ENCODE data around the gene GANAB.

The GANAB gene

DNA sequence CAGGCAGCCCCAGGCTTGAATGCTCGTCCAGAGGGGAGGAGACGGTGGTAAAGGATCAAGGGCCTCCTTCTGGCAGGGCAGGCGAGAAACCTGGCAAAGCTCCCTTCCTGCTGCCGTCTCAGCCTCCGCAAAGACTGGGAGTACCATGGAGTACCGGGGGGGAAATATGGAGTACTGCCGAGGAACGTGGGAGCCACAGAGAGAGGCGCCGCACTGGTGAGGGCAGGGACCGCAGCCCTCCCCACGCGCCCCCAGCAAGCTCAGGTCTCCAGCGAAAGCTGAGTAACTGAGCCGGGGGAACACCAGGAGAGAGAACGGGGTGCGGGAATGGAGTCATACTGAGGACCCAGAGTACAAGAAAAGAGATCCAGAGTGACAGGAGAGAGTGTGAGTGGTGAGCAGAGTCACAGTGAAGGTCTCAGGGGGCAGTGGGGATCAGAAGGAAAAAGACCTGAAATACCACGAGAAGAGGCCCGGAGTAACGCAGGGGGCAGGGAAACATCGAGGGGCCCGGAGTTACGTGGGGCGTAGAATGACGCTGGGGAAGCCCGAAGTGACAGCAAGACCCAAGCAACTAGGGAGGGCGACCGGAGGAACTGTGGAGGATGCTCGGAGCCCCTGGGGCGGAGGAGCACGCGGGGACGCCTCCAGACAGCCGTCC, 34.6 kb downstream of the GANAB start:
- TF ChIP-seq TARDBP (IDR thresholded peaks at IDR 0.05), result no peak
- TF ChIP-seq, protein P1, sequence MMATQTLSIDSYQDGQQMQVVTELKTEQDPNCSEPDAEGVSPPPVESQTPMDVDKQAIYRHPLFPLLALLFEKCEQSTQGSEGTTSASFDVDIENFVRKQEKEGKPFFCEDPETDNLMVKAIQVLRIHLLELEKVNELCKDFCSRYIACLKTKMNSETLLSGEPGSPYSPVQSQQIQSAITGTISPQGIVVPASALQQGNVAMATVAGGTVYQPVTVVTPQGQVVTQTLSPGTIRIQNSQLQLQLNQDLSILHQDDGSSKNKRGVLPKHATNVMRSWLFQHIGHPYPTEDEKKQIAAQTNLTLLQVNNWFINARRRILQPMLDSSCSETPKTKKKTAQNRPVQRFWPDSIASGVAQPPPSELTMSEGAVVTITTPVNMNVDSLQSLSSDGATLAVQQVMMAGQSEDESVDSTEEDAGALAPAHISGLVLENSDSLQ (IDR thresholded peaks at IDR 0.05), result no peak
- no peak for TF ChIP-seq SP1 (IDR thresholded peaks at IDR 0.05)
- TF ChIP-seq ZNF384 (IDR thresholded peaks at IDR 0.05), result no peak
- no peak for TF ChIP-seq ELF4 (IDR thresholded peaks at IDR 0.05)
- TF ChIP-seq SUZ12 (IDR thresholded peaks at IDR 0.05), result no peak
- TF ChIP-seq LEF1 (IDR thresholded peaks at IDR 0.05; ENCODE audit: borderline replicate concordance), result no peak
- TF ChIP-seq ARNT (IDR thresholded peaks at IDR 0.05), result no peak
- TF ChIP-seq HDGF (IDR thresholded peaks at IDR 0.05; ENCODE audit: borderline replicate concordance), result no peak
- no peak for TF ChIP-seq FOXA1 (IDR thresholded peaks at IDR 0.05)
- TF ChIP-seq FOXM1 (IDR thresholded peaks at IDR 0.05; ENCODE audit: borderline replicate concordance), result no peak
- TF ChIP-seq CTBP1 (IDR thresholded peaks at IDR 0.05; ENCODE audit: borderline replicate concordance), result no peak
- TF ChIP-seq FOXK2 (IDR thresholded peaks at IDR 0.05), result no peak
- no peak for DNase-seq (ENCODE audit: extremely low spot score)
- POLR2A ChIA-PET, result interaction anchor here (0.6 to 3.0 kb wide), 15 partner anchors 10 to 229 kb away, joined by 3 to 21 read pairs (median 5); partner anchors contain the start of genes B3GAT3, C11orf98, CSKMT and GANAB
- CTCF ChIA-PET, result interaction anchor here (0.5 to 1.8 kb wide), 12 partner anchors 8 to 458 kb away, joined by 3 to 16 read pairs (median 4); partner anchors contain the start of genes MTA2 and TUT1

DNA sequence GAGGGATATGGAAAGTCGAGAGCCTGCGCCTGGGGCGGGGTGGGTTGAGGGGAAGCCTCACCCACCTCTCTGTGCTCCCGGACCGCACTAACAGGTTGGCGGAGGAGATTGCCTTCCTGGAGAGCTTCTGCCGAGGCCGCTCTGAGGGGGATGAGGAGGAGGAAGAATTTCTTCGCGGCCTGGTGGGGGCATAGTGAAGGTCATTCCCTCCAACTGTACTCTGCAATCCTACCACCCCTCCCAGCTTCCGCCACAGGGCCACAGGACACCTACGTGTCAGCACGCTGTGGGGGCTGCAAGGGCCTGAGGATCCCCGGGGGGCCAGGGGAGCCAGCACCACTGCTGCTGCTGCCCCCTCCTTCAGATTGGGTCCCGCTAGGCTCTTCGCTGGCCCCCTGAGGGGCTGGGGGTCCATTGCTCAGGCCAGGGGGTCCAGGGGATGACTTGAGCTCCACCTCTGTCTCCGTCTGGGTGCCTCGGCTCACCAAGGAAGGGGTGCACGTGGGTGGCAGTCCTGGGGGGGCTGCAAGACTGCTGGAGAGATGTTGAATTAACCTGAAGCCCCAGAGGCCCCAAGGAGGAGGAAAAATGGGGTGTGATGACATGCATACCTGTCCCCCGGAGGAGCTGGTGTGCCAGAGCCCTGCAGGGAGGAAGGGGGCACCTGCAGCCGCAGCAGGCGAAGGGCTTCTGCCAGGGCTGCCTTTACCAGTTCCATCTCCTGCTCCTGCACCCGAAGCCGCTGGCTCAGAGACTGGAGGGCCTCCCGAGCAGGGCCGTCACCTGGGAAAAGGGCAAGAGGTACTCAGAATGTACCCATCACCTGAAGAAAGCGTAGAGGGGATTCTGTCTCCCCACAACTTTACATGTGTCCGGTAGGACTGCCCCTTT, 35.4 kb downstream of the GANAB start:
- ChIA-PET CTCF (interaction anchor here (0.5 to 1.8 kb wide), 12 partner anchors 9 to 459 kb away, joined by 3 to 16 read pairs (median 4); partner anchors contain the start of genes MTA2 and TUT1), POLR2A (interaction anchor here (0.9 to 3.0 kb wide), 16 partner anchors 9 to 230 kb away, joined by 3 to 21 read pairs (median 6); partner anchors contain the start of genes B3GAT3, C11orf98, CSKMT and GANAB)

DNA sequence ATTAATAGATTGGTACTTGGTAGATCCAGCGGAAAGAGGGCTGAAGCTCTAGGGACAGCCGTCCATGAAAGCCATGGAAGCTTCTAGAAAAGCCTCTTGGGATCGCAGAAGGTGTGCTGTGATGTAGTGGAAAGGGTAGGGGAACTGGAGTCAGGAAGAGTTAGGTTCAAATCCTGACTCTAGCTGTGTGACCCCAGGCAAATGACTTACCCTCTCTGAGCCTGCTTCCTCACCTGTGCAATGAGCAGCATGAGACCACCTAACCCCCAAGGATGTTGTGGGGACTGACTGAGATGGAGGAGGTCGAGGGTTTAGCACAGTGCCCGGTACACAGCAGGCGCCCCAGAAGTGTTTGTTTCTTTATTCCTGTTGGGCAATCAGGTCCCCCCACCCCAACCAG, 36.0 kb downstream of the GANAB start:
- DNase-seq (ENCODE audit: extremely low spot score), result no peak
- POLR2A ChIA-PET, result interaction anchor here (0.9 to 2.3 kb wide), 5 partner anchors 10 to 79 kb away, joined by 3 to 10 read pairs (median 8); partner anchors contain the start of genes GANAB, LRRN4CL and TUT1
- TF ChIP-seq SUZ12 (IDR thresholded peaks at IDR 0.05), result no peak
- TF ChIP-seq FOXK2 (IDR thresholded peaks at IDR 0.05), result no peak
- no peak for TF ChIP-seq HDGF (IDR thresholded peaks at IDR 0.05; ENCODE audit: borderline replicate concordance)
- TF ChIP-seq TARDBP (IDR thresholded peaks at IDR 0.05), result no peak
- no peak for TF ChIP-seq CTBP1 (IDR thresholded peaks at IDR 0.05; ENCODE audit: borderline replicate concordance)
- no peak for TF ChIP-seq ELF4 (IDR thresholded peaks at IDR 0.05)
- TF ChIP-seq FOXM1 (IDR thresholded peaks at IDR 0.05; ENCODE audit: borderline replicate concordance), result 0 out of 2 replicates have a peak, but pooled peaks have one; percentile 10
- TF ChIP-seq SP1 (IDR thresholded peaks at IDR 0.05), result no peak
- CTCF ChIA-PET, result interaction anchor here (1.0 to 1.8 kb wide), 3 partner anchors 9 to 19 kb away, joined by 3 to 16 read pairs (median 4); partner anchors contain the start of gene TUT1

More for the DNA sequence above, 35.4 kb downstream of the GANAB start:
- DNase-seq (ENCODE audit: extremely low spot score), result no peak
- TF ChIP-seq NFRKB (IDR thresholded peaks at IDR 0.05) (no peak), FOXK2 (IDR thresholded peaks at IDR 0.05) (no peak), FOXA1 (IDR thresholded peaks at IDR 0.05) (no peak), TARDBP (IDR thresholded peaks at IDR 0.05) (no peak), SP1 (IDR thresholded peaks at IDR 0.05) (no peak), SUZ12 (IDR thresholded peaks at IDR 0.05) (no peak), ELF4 (IDR thresholded peaks at IDR 0.05) (no peak), LEF1 (IDR thresholded peaks at IDR 0.05; ENCODE audit: borderline replicate concordance) (no peak), BHLHE40 (IDR thresholded peaks at IDR 0.05; ENCODE audit: borderline replicate concordance) (no peak), ARNT (IDR thresholded peaks at IDR 0.05) (no peak), L3MBTL2 (conservative IDR thresholded peaks at IDR 0.05) (no peak), FOXM1 (IDR thresholded peaks at IDR 0.05; ENCODE audit: borderline replicate concordance) (no peak)
- TF ChIP-seq, protein P1 (IDR thresholded peaks at IDR 0.05), result no peak

DNA sequence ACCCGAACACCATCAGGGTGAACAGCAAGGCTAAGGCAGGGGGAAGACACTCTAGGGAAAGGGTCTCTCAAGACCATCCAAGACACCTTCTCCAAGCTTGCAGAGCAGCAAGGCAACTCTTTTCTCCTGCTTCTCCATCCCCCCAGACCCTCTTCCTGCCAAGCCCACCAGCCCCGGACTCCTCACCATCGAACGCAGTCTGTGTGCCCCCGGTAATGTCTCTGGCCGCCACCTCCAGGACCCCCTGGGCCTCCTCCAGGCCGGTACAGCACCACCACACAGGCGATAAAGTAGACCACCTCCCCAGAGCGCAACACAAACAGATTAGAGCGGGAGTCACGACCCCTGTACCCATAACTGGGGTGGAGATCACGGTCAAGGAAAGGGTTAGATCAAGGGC, 37.6 kb downstream of the GANAB start:
- POLR2A ChIA-PET, result interaction anchor here (1.7 to 2.3 kb wide), 2 partner anchors 17 to 153 kb away, joined by 4 to 10 read pairs; partner anchors contain the start of genes POLR2G and TUT1
- CTCF ChIA-PET, result no interaction called here

DNA sequence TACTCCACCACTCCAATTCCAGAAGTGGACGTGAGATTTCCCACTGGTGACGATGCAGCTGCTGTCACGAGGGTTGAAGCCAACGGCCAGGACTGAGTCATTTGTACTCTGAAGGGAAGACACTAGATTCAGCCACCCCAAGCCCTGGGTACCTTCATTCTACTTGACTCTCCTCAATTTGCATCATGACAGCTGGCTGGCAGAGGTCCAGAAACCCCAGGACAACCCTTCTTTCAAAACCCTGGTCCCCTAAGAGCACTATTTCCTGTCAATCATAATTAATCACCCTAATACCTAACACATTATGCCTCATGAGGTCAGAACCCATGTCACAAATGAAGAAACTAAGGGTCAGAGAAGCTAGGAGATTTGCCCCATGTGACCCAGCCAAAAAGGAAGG, 38.7 kb downstream of the GANAB start:
- ChIA-PET CTCF (interaction anchor here (0.7 kb wide), 1 partner anchor 87 kb away, joined by 3 read pairs; no protein-coding TSS in a partner anchor), POLR2A (interaction anchor here (1.1 to 1.7 kb wide), 3 partner anchors 16 to 154 kb away, joined by 3 to 4 read pairs (median 4); partner anchors contain the start of genes INTS5, POLR2G and TUT1)
- TF ChIP-seq L3MBTL2 (conservative IDR thresholded peaks at IDR 0.05), result no peak
- no peak for TF ChIP-seq CTBP1 (IDR thresholded peaks at IDR 0.05; ENCODE audit: borderline replicate concordance)
- no peak for TF ChIP-seq SUZ12 (IDR thresholded peaks at IDR 0.05)
- TF ChIP-seq, protein P1 (IDR thresholded peaks at IDR 0.05), result peak; percentile 60
- TF ChIP-seq NFRKB (IDR thresholded peaks at IDR 0.05), result no peak
- no peak for DNase-seq (ENCODE audit: extremely low spot score)

More for the DNA sequence above, 37.6 kb downstream of the GANAB start:
- TF ChIP-seq L3MBTL2 (conservative IDR thresholded peaks at IDR 0.05) (no peak), ZNF384 (IDR thresholded peaks at IDR 0.05) (no peak), TARDBP (IDR thresholded peaks at IDR 0.05) (no peak), FOXA1 (IDR thresholded peaks at IDR 0.05) (no peak), SP1 (IDR thresholded peaks at IDR 0.05) (no peak)
- no peak for DNase-seq (ENCODE audit: extremely low spot score)

Measured in HEK293T (cell line).